ENCODE results near the gene WDFY4.

Gene WDFY4

DNA sequence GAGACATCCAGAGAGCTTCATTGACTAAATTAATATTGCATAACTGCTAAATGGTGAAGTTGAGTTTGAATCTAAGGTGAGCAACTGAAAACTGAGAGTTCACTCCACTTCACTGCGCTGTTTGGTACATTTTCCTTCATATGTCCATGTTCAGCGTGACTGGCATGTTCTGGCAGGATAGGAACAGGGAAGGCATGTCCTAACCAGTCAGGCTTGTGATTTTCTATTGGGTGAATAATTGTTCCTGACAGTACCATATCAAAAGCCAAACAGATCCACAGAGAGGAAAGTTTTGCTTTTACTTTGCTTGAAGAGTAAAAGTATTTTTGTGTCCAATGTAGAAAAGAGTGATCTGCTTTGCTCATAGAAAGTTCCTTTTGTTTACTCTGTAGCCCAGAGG is 53.2 kb downstream of the WDFY4 start:
- Histone ChIP-seq H3K27me3 (no peaks in the 10 kb centered on the region), H3K9me3 (no peaks in the 10 kb centered on the region), H3K27ac (no peak overlapping the region), H3K4me2 (no peak overlapping the region), H3K4me3 (no peak overlapping the region), H3K36me3 (peaks cover 49% of the 10 kb centered on the region), H3K9ac (no peak overlapping the region), H3K4me1 (0 out of 2 replicates have a peak, but pooled peaks cover 5% of the 10 kb centered on the region), H4K20me1 (no peaks in the 10 kb centered on the region)
- TF ChIP-seq Cebpa-rat (IDR thresholded peaks at IDR 0.05) = no peak

- Histone ChIP-seq H3K4me1 (0 out of 2 replicates have a peak, but pooled peaks cover 5% of the 10 kb centered on the region), H3K4me2 (no peak overlapping the region), H3K27ac (no peak overlapping the region), H3K27me3 (no peaks in the 10 kb centered on the region), H3K9ac (no peak overlapping the region), H3K4me3 (no peak overlapping the region), H3K36me3 (peaks cover 51% of the 10 kb centered on the region), H3K9me3 (no peaks in the 10 kb centered on the region), H4K20me1 (no peaks in the 10 kb centered on the region)
- TF ChIP-seq Cebpa-rat (IDR thresholded peaks at IDR 0.05) = no peak
Measured at GRCh38 chr10:48739170-48739569, 54.5 kb downstream of the WDFY4 start.

DNA sequence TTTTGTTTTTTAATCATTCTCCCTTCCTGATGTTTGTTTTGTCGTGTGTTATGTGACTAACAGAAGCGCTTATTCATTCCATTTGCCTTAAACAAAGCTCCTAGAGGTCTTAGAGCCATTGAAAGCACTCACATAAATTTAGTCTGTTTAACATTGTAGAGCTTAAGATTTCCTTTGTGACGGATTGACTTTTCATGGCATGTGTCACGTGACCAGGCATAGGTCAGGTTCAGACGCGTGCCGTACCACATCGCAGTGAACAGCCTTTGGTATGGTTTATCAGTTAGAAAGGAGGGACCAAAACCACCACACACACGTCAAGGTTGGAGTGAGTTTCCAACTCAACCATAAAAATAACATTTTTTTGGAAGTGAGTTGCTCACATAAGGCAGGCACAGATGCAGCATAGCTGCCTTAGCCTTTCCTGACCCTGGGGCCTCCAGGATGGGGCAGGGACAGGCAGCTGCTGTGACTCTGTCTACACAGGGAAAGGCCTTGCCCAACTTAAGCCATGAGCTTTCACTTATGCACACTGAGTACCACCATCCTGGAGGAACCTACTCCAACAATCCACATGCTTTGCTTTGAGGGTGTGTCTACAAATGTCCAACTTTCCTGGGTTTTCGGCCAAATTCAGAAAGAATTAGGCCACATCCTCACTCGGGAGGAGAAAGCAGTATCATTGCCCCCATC is 55.5 kb downstream of the WDFY4 start:
- Histone ChIP-seq H3K27ac (no peak overlapping the region), H3K9ac (no peak overlapping the region), H3K4me1 (0 out of 2 replicates have a peak, but pooled peaks cover 5% of the 10 kb centered on the region), H3K4me3 (no peak overlapping the region), H4K20me1 (no peaks in the 10 kb centered on the region), H3K4me2 (no peak overlapping the region), H3K27me3 (no peaks in the 10 kb centered on the region), H3K36me3 (peaks cover 57% of the 10 kb centered on the region), H3K9me3 (no peaks in the 10 kb centered on the region)
- TF ChIP-seq Cebpa-rat (IDR thresholded peaks at IDR 0.05) = no peak

GRCh38 chr10:48740988-48741387 is 56.3 kb downstream of the WDFY4 start:
- Histone ChIP-seq H3K27me3 (no peaks in the 10 kb centered on the region), H3K36me3 (peaks cover 59% of the 10 kb centered on the region), H3K4me2 (no peak overlapping the region), H3K9ac (no peak overlapping the region), H4K20me1 (no peaks in the 10 kb centered on the region), H3K9me3 (no peaks in the 10 kb centered on the region), H3K4me1 (0 out of 2 replicates have a peak, but pooled peaks cover 5% of the 10 kb centered on the region), H3K4me3 (no peak overlapping the region), H3K27ac (no peak overlapping the region)
- TF ChIP-seq Cebpa-rat (IDR thresholded peaks at IDR 0.05) = no peak

DNA sequence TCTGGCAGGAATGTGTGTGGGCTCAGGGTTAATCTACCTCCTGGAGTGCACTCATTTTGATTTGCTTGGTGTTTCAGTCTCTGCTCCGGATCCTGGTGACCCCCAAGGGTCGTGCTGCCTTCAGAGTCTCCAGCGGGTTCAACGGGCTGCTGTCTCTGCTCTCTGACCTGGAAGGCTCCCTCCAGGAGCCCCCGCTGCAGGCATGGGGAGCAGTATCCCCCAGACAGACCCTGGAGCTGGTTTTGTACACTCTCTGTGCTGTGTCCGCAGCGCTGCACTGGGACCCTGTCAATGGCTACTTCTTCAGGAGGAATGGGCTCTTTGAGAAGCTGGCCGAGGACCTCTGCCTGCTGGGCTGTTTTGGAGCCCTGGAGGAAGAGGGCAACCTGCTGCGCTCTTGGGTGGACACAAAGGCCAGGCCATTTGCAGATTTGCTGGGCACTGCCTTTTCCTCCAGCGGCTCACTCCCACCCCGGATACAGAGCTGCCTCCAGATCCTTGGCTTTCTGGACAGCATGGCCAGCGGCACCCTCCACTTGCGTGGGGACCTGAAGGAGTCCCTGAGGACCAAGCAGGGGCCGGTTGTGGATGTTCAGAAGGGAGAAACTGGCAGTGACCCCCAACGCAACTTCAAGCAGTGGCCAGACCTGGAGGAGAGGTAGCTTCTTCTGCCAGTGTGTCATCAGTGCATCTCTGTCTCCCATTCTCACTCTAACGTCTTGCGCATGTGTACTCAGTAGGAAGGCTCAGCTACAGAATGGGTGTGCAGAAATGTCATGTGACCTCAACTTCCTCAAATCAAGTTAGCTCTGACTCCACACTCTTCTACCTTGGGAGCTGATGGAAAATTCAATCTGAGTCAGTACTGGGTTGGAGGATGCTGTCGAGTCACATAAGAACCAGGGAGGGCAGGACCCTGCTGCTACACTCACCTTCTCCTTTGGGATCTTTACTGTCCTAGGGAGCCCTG is 58.5 kb downstream of the WDFY4 start:
- Histone ChIP-seq H4K20me1 (no peaks in the 10 kb centered on the region), H3K36me3 (peaks cover 37% of the 10 kb centered on the region), H3K27me3 (no peaks in the 10 kb centered on the region), H3K4me3 (no peak overlapping the region), H3K9ac (no peak overlapping the region), H3K27ac (no peak overlapping the region), H3K4me2 (no peak overlapping the region), H3K9me3 (no peaks in the 10 kb centered on the region), H3K4me1 (peaks cover 11% of the 10 kb centered on the region)
- TF ChIP-seq Cebpa-rat (IDR thresholded peaks at IDR 0.05) = no peak

- Histone ChIP-seq H3K4me1 (peaks cover 21% of the 10 kb centered on the region), H3K9me3 (no peaks in the 10 kb centered on the region), H3K4me2 (no peak overlapping the region), H3K4me3 (no peak overlapping the region), H3K27me3 (no peaks in the 10 kb centered on the region), H3K27ac (no peak overlapping the region), H4K20me1 (no peaks in the 10 kb centered on the region), H3K9ac (no peak overlapping the region), H3K36me3 (peaks cover 34% of the 10 kb centered on the region)
- TF ChIP-seq Cebpa-rat (IDR thresholded peaks at IDR 0.05) = no peak
Measured at GRCh38 chr10:48744587-48744986, 59.9 kb downstream of the WDFY4 start.

- Histone ChIP-seq H3K36me3 (peaks cover 31% of the 10 kb centered on the region), H3K4me3 (no peak overlapping the region), H3K27me3 (no peaks in the 10 kb centered on the region), H4K20me1 (no peaks in the 10 kb centered on the region), H3K27ac (no peak overlapping the region), H3K4me1 (peaks cover 15% of the 10 kb centered on the region), H3K4me2 (no peak overlapping the region), H3K9me3 (no peaks in the 10 kb centered on the region), H3K9ac (no peak overlapping the region)
- TF ChIP-seq Cebpa-rat (IDR thresholded peaks at IDR 0.05) = no peak
Measured at GRCh38 chr10:48745662-48746245, 61.1 kb downstream of the WDFY4 start.

DNA sequence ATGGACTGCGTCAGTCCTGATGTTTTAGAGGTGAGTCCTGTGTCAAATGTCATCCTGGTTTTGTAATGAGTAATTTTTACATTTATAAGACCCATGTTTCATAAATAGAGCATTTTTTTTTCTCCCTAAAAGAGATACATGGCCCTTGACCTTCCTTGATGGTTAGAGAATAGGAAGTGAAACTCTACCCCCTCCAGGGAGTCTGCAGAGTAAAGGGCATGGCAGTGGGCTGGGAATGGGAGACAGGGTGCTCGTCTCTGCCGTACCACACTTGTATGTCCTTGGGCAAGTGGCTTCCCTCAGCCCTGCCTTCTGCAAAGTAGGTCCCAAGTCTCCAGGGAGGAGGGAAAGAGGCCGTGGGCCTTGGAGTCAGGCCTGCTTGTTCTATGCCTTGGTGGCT is 63.9 kb downstream of the WDFY4 start:
- peak overlapping the region; percentile 61 for H3K4me2 ChIP-seq
- peaks cover 24% of the 10 kb centered on the region for H3K36me3 ChIP-seq
- no peaks in the 10 kb centered on the region for H4K20me1 ChIP-seq
- H3K4me1 ChIP-seq = peaks cover 15% of the 10 kb centered on the region
- H3K9me3 ChIP-seq = no peaks in the 10 kb centered on the region
- TF ChIP-seq Cebpa-rat (IDR thresholded peaks at IDR 0.05) = no peak
- H3K27ac ChIP-seq = no peak overlapping the region
- H3K9ac ChIP-seq = no peak overlapping the region
- no peaks in the 10 kb centered on the region for H3K27me3 ChIP-seq
- H3K4me3 ChIP-seq = no peak overlapping the region

- no peaks in the 10 kb centered on the region for H3K27me3 ChIP-seq
- no peak for TF ChIP-seq Cebpa-rat (IDR thresholded peaks at IDR 0.05)
- peaks cover 18% of the 10 kb centered on the region for H3K36me3 ChIP-seq
- no peak overlapping the region for H3K4me2 ChIP-seq
- no peak overlapping the region for H3K4me3 ChIP-seq
- no peak overlapping the region for H3K9ac ChIP-seq
- no peaks in the 10 kb centered on the region for H3K9me3 ChIP-seq
- H3K27ac ChIP-seq = no peak overlapping the region
- peaks cover 15% of the 10 kb centered on the region for H3K4me1 ChIP-seq
- H4K20me1 ChIP-seq = no peaks in the 10 kb centered on the region
Measured at GRCh38 chr10:48749254-48749787, 64.6 kb downstream of the WDFY4 start.

All from BLaER1 (cell line).